ENCODE results near the gene HOXC12. TPM values are rescaled to one million over a fixed set of nuclear protein-coding genes. Genes with fewer than 3 reads are reported as not detected.

The HOXC12 gene
- total RNA-seq, 1 experiment from 2014 or later = not detected

DNA sequence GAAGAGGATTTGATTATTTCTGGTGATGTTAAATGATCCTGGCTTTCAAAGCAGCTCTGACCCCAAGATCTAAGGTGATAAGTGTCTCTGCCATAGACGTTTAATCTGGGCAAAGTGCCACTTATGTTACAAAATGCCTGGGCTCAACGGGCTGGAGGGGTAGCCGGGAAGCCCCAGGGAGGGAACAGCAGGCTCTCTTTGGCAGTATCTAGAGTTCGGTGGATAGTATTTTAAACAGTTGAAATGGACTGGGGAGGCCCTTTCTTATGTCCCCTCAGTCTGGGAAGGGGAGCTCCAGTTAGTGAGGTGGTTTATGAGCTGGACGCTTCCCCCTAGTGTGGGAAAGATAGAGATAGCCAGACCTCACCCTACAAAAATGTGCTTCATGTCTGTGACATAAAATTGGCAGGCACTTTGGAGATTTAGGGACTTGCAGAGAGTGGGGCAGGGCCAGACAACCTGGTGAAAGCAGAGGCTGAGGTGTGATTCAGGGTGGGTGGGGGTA, 12.8 kb downstream of the HOXC12 start (continued):
- TF ChIP-seq, protein P1, sequence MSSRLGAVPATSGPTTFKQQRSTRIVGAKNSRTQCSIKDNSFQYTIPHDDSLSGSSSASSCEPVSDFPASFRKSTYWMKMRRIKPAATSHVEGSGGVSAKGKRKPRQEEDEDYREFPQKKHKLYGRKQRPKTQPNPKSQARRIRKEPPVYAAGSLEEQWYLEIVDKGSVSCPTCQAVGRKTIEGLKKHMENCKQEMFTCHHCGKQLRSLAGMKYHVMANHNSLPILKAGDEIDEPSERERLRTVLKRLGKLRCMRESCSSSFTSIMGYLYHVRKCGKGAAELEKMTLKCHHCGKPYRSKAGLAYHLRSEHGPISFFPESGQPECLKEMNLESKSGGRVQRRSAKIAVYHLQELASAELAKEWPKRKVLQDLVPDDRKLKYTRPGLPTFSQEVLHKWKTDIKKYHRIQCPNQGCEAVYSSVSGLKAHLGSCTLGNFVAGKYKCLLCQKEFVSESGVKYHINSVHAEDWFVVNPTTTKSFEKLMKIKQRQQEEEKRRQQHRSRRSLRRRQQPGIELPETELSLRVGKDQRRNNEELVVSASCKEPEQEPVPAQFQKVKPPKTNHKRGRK (CRISPR knock-in tag; IDR thresholded peaks at IDR 0.05; ENCODE audit: borderline replicate concordance) = no peak
- TF ChIP-seq, protein P2, sequence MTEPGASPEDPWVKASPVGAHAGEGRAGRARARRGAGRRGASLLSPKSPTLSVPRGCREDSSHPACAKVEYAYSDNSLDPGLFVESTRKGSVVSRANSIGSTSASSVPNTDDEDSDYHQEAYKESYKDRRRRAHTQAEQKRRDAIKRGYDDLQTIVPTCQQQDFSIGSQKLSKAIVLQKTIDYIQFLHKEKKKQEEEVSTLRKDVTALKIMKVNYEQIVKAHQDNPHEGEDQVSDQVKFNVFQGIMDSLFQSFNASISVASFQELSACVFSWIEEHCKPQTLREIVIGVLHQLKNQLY (CRISPR knock-in tag; IDR thresholded peaks at IDR 0.05) = no peak
- TF ChIP-seq, protein P3, sequence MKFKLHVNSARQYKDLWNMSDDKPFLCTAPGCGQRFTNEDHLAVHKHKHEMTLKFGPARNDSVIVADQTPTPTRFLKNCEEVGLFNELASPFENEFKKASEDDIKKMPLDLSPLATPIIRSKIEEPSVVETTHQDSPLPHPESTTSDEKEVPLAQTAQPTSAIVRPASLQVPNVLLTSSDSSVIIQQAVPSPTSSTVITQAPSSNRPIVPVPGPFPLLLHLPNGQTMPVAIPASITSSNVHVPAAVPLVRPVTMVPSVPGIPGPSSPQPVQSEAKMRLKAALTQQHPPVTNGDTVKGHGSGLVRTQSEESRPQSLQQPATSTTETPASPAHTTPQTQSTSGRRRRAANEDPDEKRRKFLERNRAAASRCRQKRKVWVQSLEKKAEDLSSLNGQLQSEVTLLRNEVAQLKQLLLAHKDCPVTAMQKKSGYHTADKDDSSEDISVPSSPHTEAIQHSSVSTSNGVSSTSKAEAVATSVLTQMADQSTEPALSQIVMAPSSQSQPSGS (CRISPR knock-in tag; IDR thresholded peaks at IDR 0.05; ENCODE audit: borderline replicate concordance, low read depth) = no peak
- TF ChIP-seq, protein P4, sequence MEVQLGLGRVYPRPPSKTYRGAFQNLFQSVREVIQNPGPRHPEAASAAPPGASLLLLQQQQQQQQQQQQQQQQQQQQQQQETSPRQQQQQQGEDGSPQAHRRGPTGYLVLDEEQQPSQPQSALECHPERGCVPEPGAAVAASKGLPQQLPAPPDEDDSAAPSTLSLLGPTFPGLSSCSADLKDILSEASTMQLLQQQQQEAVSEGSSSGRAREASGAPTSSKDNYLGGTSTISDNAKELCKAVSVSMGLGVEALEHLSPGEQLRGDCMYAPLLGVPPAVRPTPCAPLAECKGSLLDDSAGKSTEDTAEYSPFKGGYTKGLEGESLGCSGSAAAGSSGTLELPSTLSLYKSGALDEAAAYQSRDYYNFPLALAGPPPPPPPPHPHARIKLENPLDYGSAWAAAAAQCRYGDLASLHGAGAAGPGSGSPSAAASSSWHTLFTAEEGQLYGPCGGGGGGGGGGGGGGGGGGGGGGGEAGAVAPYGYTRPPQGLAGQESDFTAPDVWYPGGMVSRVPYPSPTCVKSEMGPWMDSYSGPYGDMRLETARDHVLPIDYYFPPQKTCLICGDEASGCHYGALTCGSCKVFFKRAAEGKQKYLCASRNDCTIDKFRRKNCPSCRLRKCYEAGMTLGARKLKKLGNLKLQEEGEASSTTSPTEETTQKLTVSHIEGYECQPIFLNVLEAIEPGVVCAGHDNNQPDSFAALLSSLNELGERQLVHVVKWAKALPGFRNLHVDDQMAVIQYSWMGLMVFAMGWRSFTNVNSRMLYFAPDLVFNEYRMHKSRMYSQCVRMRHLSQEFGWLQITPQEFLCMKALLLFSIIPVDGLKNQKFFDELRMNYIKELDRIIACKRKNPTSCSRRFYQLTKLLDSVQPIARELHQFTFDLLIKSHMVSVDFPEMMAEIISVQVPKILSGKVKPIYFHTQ (CRISPR knock-in tag; IDR thresholded peaks at IDR 0.05) = no peak
- TF ChIP-seq, protein P5, sequence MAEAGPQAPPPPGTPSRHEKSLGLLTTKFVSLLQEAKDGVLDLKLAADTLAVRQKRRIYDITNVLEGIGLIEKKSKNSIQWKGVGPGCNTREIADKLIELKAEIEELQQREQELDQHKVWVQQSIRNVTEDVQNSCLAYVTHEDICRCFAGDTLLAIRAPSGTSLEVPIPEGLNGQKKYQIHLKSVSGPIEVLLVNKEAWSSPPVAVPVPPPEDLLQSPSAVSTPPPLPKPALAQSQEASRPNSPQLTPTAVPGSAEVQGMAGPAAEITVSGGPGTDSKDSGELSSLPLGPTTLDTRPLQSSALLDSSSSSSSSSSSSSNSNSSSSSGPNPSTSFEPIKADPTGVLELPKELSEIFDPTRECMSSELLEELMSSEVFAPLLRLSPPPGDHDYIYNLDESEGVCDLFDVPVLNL (CRISPR knock-in tag; IDR thresholded peaks at IDR 0.05; ENCODE audit: borderline replicate concordance, low read depth) = no peak
- TF ChIP-seq ZNF121 (CRISPR knock-in tag; IDR thresholded peaks at IDR 0.05) = no peak
- TF ChIP-seq, protein P6, sequence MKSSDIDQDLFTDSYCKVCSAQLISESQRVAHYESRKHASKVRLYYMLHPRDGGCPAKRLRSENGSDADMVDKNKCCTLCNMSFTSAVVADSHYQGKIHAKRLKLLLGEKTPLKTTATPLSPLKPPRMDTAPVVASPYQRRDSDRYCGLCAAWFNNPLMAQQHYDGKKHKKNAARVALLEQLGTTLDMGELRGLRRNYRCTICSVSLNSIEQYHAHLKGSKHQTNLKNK (CRISPR knock-in tag; IDR thresholded peaks at IDR 0.05) = no peak
- no peak for TF ChIP-seq GRHL2 (CRISPR knock-in tag; IDR thresholded peaks at IDR 0.05; ENCODE audit: insufficient replicate concordance, severe bottlenecking)

DNA sequence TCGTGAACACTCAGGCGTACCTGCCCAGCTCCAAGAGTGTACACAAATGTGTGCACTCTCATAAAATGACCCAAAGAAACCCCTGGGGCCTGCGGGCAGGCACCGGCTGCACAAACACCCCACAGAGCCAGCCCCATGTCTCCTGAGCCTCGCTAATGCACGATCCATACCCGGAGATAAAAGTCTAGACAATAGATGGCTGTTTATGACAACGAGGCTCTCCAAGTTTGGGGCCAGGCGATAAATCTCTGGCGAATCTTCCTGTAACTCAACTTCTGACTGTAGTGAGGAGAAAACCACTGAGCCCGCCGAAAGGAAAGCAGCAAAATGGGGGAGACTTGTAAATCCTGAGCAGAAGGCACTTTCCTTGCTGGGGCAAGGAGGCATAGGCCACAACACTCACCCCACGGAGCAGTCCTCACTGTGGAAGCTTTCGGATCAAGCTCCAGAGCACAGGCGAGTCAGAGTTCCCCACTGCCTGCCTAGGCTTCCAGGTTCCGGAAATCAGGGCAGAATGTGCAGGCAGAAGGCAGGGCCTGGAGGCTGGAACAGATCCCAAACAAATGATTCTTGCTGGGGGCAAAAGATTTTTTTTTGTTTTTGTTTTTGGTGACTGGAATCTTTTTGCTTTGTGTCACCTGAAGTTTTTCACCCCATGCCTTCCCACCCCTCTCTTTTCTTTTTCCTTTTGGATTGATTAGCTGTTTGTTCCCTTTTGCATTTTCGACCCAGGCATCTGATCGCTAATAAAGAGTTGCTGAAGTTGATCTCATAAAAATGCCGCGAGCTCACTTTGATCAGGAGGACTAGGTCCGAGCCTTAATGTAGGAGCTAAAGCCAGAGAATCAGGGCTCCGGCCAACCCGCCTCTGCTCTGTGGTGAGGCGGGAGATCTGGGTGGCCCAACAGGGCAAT, 13.8 kb downstream of the HOXC12 start:
- ATAC-seq (no peak), DNase-seq (ENCODE audit: low spot score) (no peak)
- H3K36me3 Mint-ChIP-seq = no peaks in the 10 kb centered on the region
- peaks cover 23% of the 10 kb centered on the region for H3K4me1 Mint-ChIP-seq
- TF ChIP-seq MYBL2 (CRISPR knock-in tag; IDR thresholded peaks at IDR 0.05) (no peak), TEAD4 (CRISPR knock-in tag; IDR thresholded peaks at IDR 0.05) (no peak), ZBTB21 (CRISPR knock-in tag; IDR thresholded peaks at IDR 0.05; ENCODE audit: borderline replicate concordance) (no peak)
- TF ChIP-seq, protein P7, sequence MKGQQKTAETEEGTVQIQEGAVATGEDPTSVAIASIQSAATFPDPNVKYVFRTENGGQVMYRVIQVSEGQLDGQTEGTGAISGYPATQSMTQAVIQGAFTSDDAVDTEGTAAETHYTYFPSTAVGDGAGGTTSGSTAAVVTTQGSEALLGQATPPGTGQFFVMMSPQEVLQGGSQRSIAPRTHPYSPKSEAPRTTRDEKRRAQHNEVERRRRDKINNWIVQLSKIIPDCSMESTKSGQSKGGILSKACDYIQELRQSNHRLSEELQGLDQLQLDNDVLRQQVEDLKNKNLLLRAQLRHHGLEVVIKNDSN (CRISPR knock-in tag; IDR thresholded peaks at IDR 0.05) = no peak
- TF ChIP-seq, protein P8, sequence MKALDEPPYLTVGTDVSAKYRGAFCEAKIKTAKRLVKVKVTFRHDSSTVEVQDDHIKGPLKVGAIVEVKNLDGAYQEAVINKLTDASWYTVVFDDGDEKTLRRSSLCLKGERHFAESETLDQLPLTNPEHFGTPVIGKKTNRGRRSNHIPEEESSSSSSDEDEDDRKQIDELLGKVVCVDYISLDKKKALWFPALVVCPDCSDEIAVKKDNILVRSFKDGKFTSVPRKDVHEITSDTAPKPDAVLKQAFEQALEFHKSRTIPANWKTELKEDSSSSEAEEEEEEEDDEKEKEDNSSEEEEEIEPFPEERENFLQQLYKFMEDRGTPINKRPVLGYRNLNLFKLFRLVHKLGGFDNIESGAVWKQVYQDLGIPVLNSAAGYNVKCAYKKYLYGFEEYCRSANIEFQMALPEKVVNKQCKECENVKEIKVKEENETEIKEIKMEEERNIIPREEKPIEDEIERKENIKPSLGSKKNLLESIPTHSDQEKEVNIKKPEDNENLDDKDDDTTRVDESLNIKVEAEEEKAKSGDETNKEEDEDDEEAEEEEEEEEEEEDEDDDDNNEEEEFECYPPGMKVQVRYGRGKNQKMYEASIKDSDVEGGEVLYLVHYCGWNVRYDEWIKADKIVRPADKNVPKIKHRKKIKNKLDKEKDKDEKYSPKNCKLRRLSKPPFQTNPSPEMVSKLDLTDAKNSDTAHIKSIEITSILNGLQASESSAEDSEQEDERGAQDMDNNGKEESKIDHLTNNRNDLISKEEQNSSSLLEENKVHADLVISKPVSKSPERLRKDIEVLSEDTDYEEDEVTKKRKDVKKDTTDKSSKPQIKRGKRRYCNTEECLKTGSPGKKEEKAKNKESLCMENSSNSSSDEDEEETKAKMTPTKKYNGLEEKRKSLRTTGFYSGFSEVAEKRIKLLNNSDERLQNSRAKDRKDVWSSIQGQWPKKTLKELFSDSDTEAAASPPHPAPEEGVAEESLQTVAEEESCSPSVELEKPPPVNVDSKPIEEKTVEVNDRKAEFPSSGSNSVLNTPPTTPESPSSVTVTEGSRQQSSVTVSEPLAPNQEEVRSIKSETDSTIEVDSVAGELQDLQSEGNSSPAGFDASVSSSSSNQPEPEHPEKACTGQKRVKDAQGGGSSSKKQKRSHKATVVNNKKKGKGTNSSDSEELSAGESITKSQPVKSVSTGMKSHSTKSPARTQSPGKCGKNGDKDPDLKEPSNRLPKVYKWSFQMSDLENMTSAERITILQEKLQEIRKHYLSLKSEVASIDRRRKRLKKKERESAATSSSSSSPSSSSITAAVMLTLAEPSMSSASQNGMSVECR (CRISPR knock-in tag; IDR thresholded peaks at IDR 0.05; ENCODE audit: borderline replicate concordance) = no peak
- peaks cover 100% of the 10 kb centered on the region for H3K27me3 Mint-ChIP-seq (ENCODE audit: low read depth)
- ChIA-PET CTCF (interaction anchor here (0.5 to 2.3 kb wide), 4 partner anchors 12 to 291 kb away, joined by 3 to 5 read pairs (median 3); partner anchors contain the start of gene HOXC5), POLR2A (interaction anchor here (0.7 kb wide), 1 partner anchor 165 kb away, joined by 3 read pairs; no protein-coding TSS in a partner anchor)
- no peaks in the 10 kb centered on the region for H3K9me3 Mint-ChIP-seq
- H3K27ac Mint-ChIP-seq = no peak overlapping the region
- H3K4me3 Mint-ChIP-seq = no peak overlapping the region

Measured in WTC11 (cell line).